Stimulated activated CD8-positive, alpha-beta memory T cell treated with anti-CD3 and anti-CD28 coated beads, Interleukin-2, amount 100 ng/mL, for 48 hours (primary cell): ENCODE measurements around the gene ACTN1.
A peak's percentile ranks its signal among the peaks of the same experiment; 100 is the strongest.
"Not testable (repeated sequence)": the region's sequence is repeated elsewhere in the genome, so short reads cannot be mapped to it uniquely, and the experiment has no call there.

Experiments used
- DNase-seq, 2 donors: peaks; one replicate each; pipeline ENCODE4 v3.0.0-alpha.2; 2020; ENCODE audit warnings: low read depth in 2 of 2

ACTN1 gene

GRCh38 chr14:68986926-68987652, 8.0 kb upstream of the ACTN1 start:
- DNase-seq: no peak

DNA sequence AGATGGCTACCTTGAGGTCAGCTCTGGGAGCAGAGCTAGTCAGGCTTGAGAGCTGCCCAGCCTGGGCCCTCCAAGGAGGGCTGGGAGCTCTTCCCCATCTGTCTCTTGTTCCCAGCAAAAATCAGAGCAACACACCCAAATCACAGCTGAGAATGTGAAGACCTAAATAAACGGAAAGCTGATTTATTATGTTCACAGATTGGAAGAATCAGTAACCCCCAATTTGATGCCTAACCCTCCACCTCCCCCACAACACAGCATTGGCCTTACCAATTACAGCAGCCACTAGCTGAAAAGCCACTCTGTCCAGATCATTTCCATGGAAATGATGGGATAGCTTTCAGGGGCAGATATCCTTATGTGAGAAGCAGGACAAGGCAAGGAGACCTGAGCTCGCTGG, 7.1 kb upstream of the ACTN1 start:
- no peak for DNase-seq

DNA sequence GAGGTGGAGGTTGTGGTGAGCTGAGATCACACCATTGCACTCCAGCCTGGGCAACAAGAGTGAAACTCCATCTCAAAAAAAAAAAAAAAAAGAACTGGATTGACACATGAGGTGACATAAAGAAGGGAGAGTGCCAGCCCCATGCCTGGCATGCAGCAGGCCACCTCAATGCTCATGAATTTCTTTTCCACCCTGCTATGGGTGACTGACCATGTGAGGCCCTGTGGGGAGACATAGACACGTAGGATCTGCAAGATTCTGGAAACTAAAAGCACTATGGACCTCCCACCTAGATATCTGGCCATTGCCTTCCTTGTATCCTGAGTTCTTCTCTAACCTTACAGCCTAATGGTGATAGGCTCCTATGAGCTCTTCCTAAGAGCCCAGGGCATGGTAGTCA, 5.6 kb upstream of the ACTN1 start:
- DNase-seq: no peak

- no peak for DNase-seq
Measured at GRCh38 chr14:68983191-68983590, 4.1 kb upstream of the ACTN1 start.

DNA sequence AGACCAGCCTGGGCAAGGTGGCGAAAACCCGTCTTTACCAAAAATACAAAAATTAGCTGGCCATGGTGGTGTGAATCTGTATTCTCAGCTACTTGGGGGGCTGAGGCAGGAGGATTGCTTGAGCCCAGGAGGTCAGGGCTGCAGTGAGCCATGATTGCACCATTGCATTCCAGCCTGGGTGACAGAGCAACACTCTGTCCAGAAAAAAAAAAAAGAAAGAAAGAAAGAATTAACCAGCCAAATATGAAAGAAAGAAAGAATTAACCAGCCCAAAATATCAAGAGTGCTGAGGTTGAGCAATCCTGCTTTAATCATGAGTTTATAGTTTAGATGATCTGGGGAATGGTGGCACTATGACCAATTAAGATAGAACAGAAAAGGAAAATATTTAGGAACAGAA, 3.5 kb upstream of the ACTN1 start:
- DNase-seq: no peak

- DNase-seq: no peak
Measured at GRCh38 chr14:68981539-68981976, 2.5 kb upstream of the ACTN1 start.

GRCh38 chr14:68981139-68981538, 2.0 kb upstream of the ACTN1 start:
- DNase-seq: no peak

DNA sequence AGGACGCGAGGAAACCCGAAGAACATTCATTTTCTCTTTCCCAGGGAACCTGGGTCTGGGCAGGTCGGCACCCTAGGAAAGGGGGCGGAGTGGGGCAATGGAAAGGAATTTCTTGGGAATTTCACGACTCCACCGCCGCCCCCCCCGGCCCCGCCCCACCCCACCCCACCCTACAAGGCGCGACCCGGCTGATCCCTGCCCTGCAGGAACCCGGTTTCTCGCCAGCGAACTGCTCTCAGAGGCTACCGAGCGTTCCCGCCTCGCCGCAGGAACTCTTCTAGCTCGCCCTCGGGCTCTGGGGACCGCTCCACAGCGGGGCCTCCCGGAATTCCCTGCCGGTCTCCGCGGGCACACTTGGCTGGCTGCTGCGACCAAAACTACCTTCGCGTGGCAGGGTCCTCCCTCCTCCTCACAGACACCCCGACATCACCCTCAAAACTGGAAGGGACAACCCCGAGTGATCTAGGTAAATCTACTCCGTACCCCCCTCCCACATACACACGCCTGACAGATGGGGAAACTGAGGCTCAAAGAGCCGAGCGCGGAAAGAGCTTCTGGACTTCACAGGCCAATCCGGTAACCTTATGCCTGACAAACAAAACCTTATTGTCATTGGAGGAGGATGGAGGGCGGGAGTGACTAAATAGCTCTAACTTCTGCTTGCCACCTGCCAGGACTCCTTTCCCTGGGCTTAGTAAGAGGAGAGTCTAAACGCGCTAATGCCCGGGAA, 785 bp upstream of the ACTN1 start:
- no peak for DNase-seq

GRCh38 chr14:68978172-68978911, 760 bp downstream of the ACTN1 start:
- peak; percentile 23 to 40 for DNase-seq

DNA sequence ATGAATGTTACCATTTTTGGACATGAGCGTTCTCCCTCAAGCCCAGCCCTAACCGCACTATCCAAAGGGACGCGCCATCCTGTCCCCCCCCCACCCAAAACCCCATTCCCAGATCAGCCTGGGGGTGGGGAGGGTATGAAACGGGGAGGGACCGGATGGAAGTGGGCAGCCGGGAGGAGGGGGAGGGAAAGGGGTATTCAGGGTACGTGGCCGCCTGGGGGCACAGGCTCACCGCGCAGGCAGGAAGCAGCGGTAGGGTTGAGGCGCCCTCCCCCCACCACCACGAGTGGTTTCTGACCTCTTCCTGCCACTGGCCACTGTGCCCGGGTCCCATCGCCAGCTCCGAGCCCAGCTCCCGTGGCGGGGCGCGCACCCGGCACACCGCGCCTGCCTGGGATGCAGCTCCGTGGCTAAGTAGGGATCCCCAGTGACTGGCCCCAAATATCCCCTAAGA, 1.4 kb downstream of the ACTN1 start:
- DNase-seq: peak; percentile 54 to 59

DNA sequence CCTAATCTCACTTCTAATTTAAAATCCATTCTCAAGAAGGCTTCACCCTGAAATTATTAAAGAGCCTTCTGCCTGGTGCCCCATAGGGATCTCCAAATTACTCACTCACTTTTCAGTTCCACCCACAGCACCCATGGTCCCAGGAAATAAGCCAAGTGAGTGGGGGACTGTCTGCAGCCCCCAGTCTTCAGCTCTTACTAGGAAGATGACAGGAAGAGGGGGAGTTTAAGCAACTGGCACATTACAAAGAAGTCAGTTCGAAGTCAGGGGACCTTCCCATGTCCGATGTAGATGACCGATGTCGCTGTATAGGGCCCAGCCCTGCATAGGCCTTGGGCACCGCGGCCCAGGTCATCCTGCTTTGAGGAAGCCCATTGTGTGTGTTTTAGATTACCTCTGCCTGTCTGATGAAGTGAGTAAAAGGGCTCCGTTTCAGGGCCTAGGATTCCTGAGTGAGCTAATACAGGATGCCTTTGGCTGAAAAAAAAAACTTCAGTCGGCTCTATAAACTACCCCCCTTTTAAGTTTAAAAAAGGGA, 1.9 kb downstream of the ACTN1 start:
- DNase-seq: peak in 1 of 2 donors; percentile 32

DNA sequence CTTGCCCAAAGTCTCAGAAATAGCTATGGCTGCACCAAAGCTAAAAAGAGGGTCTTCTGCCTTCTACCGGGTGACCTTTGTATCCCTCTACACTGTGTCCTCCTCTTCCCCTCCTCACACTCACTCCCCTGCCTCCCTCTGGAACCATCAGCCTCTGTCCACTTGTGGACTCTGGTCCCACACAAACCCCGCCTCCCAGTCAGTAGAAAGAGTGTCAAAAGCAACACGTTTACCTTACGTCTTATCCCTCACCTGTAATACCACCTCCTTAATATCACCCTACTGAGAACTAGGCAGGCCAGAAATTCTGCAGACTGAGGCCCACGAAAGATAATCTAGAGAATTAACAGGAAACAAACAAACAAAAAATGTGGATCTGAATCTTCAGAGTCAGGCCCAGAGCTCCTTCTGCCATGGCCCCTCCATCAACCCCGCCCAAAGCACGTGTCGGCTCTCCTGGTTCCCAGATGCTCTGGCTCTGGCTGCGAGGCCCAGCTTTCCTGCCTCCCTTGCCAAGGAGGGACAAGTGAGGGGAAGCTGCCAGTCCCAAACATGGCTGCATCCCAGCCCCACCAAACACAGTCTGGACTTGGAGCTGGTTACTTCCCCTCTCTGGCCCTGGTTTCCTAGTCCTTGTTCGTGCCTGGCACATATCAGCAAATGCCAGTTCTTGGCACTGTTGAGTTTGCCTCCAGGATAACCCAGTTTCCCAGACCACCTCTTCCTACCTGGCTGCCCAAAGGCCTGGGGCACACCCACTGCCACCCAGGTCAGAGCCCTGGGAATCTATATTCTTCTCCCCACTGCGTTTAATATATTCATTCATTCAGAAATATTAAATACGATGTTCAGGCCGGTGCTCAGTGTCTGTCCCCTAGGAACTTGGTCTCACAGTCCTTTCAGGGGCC, 2.7 kb downstream of the ACTN1 start:
- no peak for DNase-seq

DNA sequence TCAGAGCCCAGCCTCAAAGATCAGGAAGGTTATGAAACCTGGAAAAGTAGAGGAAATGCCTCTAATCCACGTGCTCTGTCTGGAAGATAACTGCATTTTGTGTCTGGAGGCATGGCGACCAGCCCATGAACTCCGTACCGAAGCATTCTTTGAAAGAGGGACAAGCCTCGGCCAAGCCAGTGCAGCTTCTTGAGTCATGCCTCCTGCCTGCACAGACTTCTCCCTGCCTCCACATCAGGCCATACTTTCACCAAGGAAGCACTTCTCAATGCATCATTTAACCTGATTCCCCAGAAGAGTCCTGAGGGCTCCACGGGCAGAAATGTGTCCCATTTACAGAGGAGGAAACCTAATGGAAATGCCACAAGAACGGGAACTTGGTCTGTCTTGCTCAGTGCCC, 3.4 kb downstream of the ACTN1 start:
- DNase-seq: no peak

DNA sequence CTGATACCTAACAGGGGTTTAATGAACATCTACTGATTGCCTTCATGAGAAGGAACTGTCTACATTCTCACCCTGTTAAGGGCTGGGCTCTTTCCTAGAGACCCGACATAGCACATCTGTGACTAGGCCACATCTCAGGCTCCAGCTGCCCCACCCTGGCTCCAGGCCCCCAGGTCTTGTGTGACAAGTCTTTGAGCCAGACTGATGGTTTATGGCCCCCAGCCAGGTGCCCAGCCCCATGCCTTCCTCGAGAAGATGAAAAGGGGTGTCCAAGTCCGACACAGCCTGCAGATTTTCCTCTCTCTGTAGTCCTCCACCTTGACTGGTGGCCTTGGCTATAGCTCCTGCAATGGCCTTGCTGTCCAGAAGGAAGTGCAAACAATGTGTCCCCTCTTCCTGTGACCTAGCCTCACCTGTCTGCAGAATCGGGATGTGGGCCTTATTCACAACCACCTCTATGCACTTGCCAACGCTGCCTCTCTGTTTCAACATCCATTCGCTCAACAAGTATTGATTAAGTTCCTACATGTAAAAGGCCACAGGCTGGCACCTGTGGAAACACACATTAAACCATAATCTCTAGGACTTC, 4.2 kb downstream of the ACTN1 start:
- DNase-seq: no peak

GRCh38 chr14:68973639-68974038, 5.5 kb downstream of the ACTN1 start:
- DNase-seq: no peak

DNA sequence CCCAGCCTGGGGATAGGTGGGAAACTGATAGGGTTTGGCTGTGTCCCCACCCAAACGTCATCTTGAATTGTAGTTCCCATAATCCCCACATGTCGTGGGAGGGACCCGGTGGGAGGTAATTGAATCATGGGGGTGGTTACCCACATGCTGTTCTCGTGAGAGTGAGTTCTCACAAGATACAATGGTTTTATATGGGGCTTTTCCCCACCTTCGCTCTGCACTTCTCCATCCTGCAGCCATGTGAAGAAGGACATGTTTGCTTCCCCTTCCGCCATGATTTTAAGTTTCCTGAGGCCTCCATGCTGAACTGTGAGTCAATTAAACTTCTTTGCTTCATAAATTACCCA, 5.9 kb downstream of the ACTN1 start:
- DNase-seq: not testable (repeated sequence)

DNA sequence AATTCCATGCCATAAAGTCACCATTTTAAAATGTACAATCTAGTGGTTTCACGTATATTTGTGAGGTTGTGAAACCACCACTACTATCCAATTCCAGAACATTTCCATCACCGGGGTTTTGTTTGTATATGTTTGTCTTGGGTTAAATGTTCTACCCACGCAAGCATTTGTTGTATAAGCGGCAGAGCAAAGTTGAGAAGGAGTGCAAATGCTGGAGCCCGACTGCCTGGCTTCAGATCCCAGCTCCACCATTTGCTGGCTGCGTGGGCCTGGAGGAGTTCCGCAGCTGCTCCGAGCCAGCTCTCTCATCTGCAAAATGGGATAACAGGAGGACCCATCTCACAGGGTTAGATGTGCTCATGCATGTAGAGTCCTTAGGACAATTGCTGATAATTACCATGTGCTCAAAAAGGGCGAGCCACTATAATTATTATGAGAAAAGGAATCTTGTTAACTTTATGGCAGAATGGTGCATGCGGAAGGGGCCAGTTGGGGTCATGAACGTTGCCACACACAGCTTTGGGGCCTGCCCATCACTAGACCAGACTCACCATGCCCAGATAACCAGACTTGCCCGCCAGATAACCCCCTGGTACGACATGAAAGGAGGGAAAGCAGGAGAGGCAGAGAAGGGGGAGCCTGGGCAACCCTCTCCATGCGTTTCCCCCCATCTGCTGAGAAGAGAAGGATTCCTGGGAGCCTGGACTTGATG, 6.4 kb downstream of the ACTN1 start:
- no peak for DNase-seq

GRCh38 chr14:68971411-68972035, 7.6 kb downstream of the ACTN1 start:
- no peak for DNase-seq

GRCh38 chr14:68970736-68971135, 8.4 kb downstream of the ACTN1 start:
- no peak for DNase-seq
